HG02943 (cell line): Measurements from ENCODE around the gene DEGS2.
"Not testable (repeated sequence)": the region's sequence is repeated elsewhere in the genome, so short reads cannot be mapped to it uniquely, and the experiment has no call there.

Experiments
- ATAC-seq: cut with Tn5 transposase; IDR thresholded peaks from one replicate; pipeline ENCODE4 v1.9.1; 2021; ENCODE audit warnings: mild to moderate bottlenecking, low read depth, moderate library complexity; ENCODE audit not compliant: unreplicated experiment

The DEGS2 gene

GRCh38 chr14:100180671-100181070 lies 21.2 kb upstream of the DEGS2 start:
- ATAC-seq: not testable (repeated sequence)

GRCh38 chr14:100178691-100179090 lies 19.2 kb upstream of the DEGS2 start:
- ATAC-seq: no peak

- no peak for ATAC-seq
Measured at GRCh38 chr14:100176811-100177327, 17.4 kb upstream of the DEGS2 start.

- no peak for ATAC-seq
Measured at GRCh38 chr14:100173353-100173752, 13.9 kb upstream of the DEGS2 start.

- ATAC-seq: no peak
Measured at GRCh38 chr14:100172811-100173210, 13.4 kb upstream of the DEGS2 start.

GRCh38 chr14:100170880-100171279 lies 11.4 kb upstream of the DEGS2 start:
- no peak for ATAC-seq

- no peak for ATAC-seq
Measured at GRCh38 chr14:100168506-100168905, 9.1 kb upstream of the DEGS2 start.

- ATAC-seq: no peak
Measured at GRCh38 chr14:100165831-100166440, 6.5 kb upstream of the DEGS2 start.

GRCh38 chr14:100165376-100165775 lies 5.9 kb upstream of the DEGS2 start:
- ATAC-seq: no peak

GRCh38 chr14:100160534-100160916 lies 1.1 kb upstream of the DEGS2 start:
- ATAC-seq: no peak

GRCh38 chr14:100159865-100160533 lies 554 bp upstream of the DEGS2 start:
- no peak for ATAC-seq

- ATAC-seq: no peak
Measured at GRCh38 chr14:100158566-100159093, 815 bp downstream of the DEGS2 start.

GRCh38 chr14:100157548-100158232 lies 1.8 kb downstream of the DEGS2 start:
- not testable (repeated sequence) for ATAC-seq

- no peak for ATAC-seq
Measured at GRCh38 chr14:100156776-100157175, 2.7 kb downstream of the DEGS2 start.

- no peak for ATAC-seq
Measured at GRCh38 chr14:100155756-100156616, 3.5 kb downstream of the DEGS2 start.

GRCh38 chr14:100155049-100155621 lies 4.3 kb downstream of the DEGS2 start:
- no peak for ATAC-seq

- ATAC-seq: no peak
Measured at GRCh38 chr14:100153560-100153959, 5.9 kb downstream of the DEGS2 start.

- no peak for ATAC-seq
Measured at GRCh38 chr14:100152091-100152490, 7.4 kb downstream of the DEGS2 start.

GRCh38 chr14:100150932-100151587 lies 8.4 kb downstream of the DEGS2 start:
- no peak for ATAC-seq
